Esophagus muscularis mucosa (tissue), 3 donors: ENCODE measurements around the gene SLC16A12.

Experiments
- CTCF ChIP-seq, 3 experiments: fragments of 200-600 bp in 2 of 3; fragments of 450-650 bp in 1 of 3; sonication (generic) in 2 of 3; IDR thresholded peaks; one replicate each; pipeline ENCODE4 v1.5.1; 2017 to 2019; ENCODE audit warnings: antibody characterized with exemption in 3 of 3, mild to moderate bottlenecking in 2 of 3, moderate library complexity in 1 of 3
- POLR2AphosphoS5 ChIP-seq, 2 donors: sonication (generic); formaldehyde crosslinking; IDR thresholded peaks; one replicate each; pipeline ENCODE4 v1.6.1; 2017; ENCODE audit warnings: antibody characterized with exemption in 2 of 2

GRCh38 chr10:89580243-89580642 lies 44.8 kb upstream of the SLC16A12 start:
- TF ChIP-seq POLR2AphosphoS5 (IDR thresholded peaks at IDR 0.05), result no peak
- TF ChIP-seq CTCF (IDR thresholded peaks at IDR 0.05), result no peak
